Neural cell (in vitro differentiated cells): ENCODE data around the gene RANBP3. TPM values are rescaled to one million over a fixed set of nuclear protein-coding genes. Genes with fewer than 3 reads are reported as not detected.
"Not testable (repeated sequence)": the region's sequence is repeated elsewhere in the genome, so short reads cannot be mapped to it uniquely, and the experiment has no call there.

Experiments used
- H2AFZ ChIP-seq: fragments of 200-600, 300-800 bp; sonication (generic), shearing (Covaris generic); 2 replicates; pipeline ENCODE4 v1.6.0; 2014; ENCODE audit warnings: low read depth, mild to moderate bottlenecking, antibody characterized with exemption, low read length, moderate library complexity
- H3F3A ChIP-seq: fragments of 200-600 bp; shearing (Covaris generic); 2 replicates; pipeline ENCODE4 v1.6.1; 2016; ENCODE audit warnings: mild to moderate bottlenecking, moderate library complexity, mixed read lengths, antibody characterized with exemption, low read length; ENCODE audit not compliant: insufficient read depth, poor library complexity, severe bottlenecking
- H3K27ac ChIP-seq: fragments of 200-600, 300-800 bp; sonication (generic), shearing (Covaris generic); 2 replicates; pipeline ENCODE4 v1.5.1; 2014; ENCODE audit warnings: mild to moderate bottlenecking, low read length, moderate library complexity
- H3K27me3 ChIP-seq: fragments of 300-800, 200-600 bp; sonication (generic), shearing (Covaris generic); 2 replicates; pipeline ENCODE4 v1.6.0; 2014; ENCODE audit warnings: mild to moderate bottlenecking, low read depth, low read length, moderate library complexity; ENCODE audit not compliant: insufficient read depth
- H3K36me3 ChIP-seq: fragments of 300-800, 200-600 bp; sonication (generic), shearing (Covaris generic); 2 replicates; pipeline ENCODE4 v1.5.1; 2014; ENCODE audit warnings: mild to moderate bottlenecking, antibody characterized with exemption, low read length, moderate library complexity; ENCODE audit not compliant: insufficient read depth
- H3K4me2 ChIP-seq: fragments of 300-800, 200-600 bp; sonication (generic), shearing (Covaris generic); 2 replicates; pipeline ENCODE4 v1.6.0; 2014; ENCODE audit warnings: mild to moderate bottlenecking, low read length
- H3K4me3 ChIP-seq: fragments of 300-800, 200-600 bp; sonication (generic), shearing (Covaris generic); 2 replicates; pipeline ENCODE4 v1.5.1; 2014; ENCODE audit warnings: mild to moderate bottlenecking, low read length, moderate library complexity
- H3K79me2 ChIP-seq: fragments of 200-600 bp; shearing (Covaris generic); replicated peaks from 2 replicates; pipeline ENCODE4 v1.6.0; 2014; ENCODE audit warnings: mild to moderate bottlenecking, low read length, moderate library complexity; ENCODE audit not compliant: insufficient read depth
- H3K9ac ChIP-seq: fragments of 300-800, 200-600 bp; sonication (generic), shearing (Covaris generic); 2 replicates; pipeline ENCODE4 v1.6.1; 2016; ENCODE audit warnings: mild to moderate bottlenecking, low read length, mixed read lengths
- H3K9me2 ChIP-seq: fragments of 200-600 bp; shearing (Covaris generic); 2 replicates; pipeline ENCODE4 v1.6.1; 2016; ENCODE audit warnings: mild to moderate bottlenecking, low read length, mixed read lengths; ENCODE audit not compliant: insufficient read depth
- H3K9me3 ChIP-seq: fragments of 200-600, 300-800 bp; sonication (generic), shearing (Covaris generic); 2 replicates; pipeline ENCODE4 v1.6.1; 2016; ENCODE audit warnings: mild to moderate bottlenecking, mixed run types, low read length, moderate library complexity, mixed read lengths
- H4K20me1 ChIP-seq: fragments of 200-600 bp; shearing (Covaris generic); 2 replicates; pipeline ENCODE4 v1.6.1; 2016; ENCODE audit warnings: mild to moderate bottlenecking, mixed run types; ENCODE audit not compliant: insufficient read depth
- EP300 ChIP-seq: fragments of 450-650 bp; conservative IDR thresholded peaks from 2 replicates; pipeline ENCODE4 v1.6.1; 2014; ENCODE audit warnings: antibody characterized with exemption, mild to moderate bottlenecking, moderate library complexity; ENCODE audit not compliant: poor library complexity, severe bottlenecking
- EZH2 ChIP-seq: fragments of 200-600, 300-800 bp; shearing (Covaris generic), sonication (generic); IDR thresholded peaks from 2 replicates; pipeline ENCODE4 v1.6.1; 2014; ENCODE audit warnings: antibody characterized with exemption, low read length, borderline replicate concordance, mild to moderate bottlenecking; ENCODE audit not compliant: insufficient read depth, poor library complexity, severe bottlenecking
- MXI1 ChIP-seq: fragments of 450-650 bp; conservative IDR thresholded peaks from 2 replicates; pipeline ENCODE4 v1.6.1; 2014; ENCODE audit warnings: antibody characterized with exemption, mild to moderate bottlenecking; ENCODE audit not compliant: poor library complexity, severe bottlenecking
- POLR2AphosphoS5 ChIP-seq: IDR thresholded peaks from 2 replicates; pipeline ENCODE4 v1.6.1; 2012
- RAD21 ChIP-seq: fragments of 450-650 bp; conservative IDR thresholded peaks from 2 replicates; pipeline ENCODE4 v1.6.1; 2014; ENCODE audit warnings: antibody characterized with exemption, mild to moderate bottlenecking, moderate library complexity
- SMC3 ChIP-seq: fragments of 450-650 bp; conservative IDR thresholded peaks from 2 replicates; pipeline ENCODE4 v1.6.1; 2014; ENCODE audit warnings: antibody characterized with exemption, mild to moderate bottlenecking, moderate library complexity; ENCODE audit not compliant: poor library complexity
- TAF1 ChIP-seq: IDR thresholded peaks from 2 replicates; pipeline ENCODE4 v1.6.1; 2012; ENCODE audit warnings: low read depth
- polyA plus RNA-seq: library from polyadenylated mRNA; depleted of rRNA; stranded (reverse); fragments of >200 nt; gene quantifications from 2 replicates; pipeline ENCODE4 v1.2.3, GENCODE V29; 2014
- TF ChIP-seq, protein P1 (sequence below): IDR thresholded peaks from 2 replicates; pipeline ENCODE4 v1.6.1; 2012; ENCODE audit warnings: borderline replicate concordance
- TF ChIP-seq, protein P2 (sequence below): fragments of 450-650 bp; IDR thresholded peaks from 2 replicates; pipeline ENCODE4 v1.5.1; 2014; ENCODE audit warnings: antibody characterized with exemption, mild to moderate bottlenecking, moderate library complexity; ENCODE audit not compliant: poor library complexity, severe bottlenecking

RANBP3 gene
- polyA plus RNA-seq, 1 donor from 2014 or later, result 67.6 TPM

DNA sequence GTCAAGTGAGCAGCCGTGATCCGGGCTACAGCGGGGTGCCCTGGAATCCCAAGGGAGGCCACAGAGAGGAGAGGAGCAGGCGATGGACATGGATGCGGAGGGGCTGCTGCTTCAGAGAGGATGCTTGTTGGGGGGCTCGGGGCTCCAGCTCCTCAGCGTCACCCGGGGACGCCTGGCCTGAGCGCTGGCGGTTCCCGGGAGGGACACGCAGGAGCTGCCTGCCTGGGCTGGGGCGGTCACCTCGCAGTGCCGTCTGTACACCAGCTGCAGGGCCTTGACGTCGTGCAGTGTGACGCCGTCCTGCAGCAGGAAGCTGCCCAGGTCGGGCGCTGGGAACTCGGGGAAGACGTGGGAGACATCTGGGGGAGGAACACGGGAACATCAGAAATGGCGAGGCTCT lies 29.9 kb upstream of the RANBP3 start:
- H3K27me3 ChIP-seq, result no peaks in the 10 kb centered on the region
- no peak for TF ChIP-seq RAD21
- TF ChIP-seq EZH2, result no peak
- TF ChIP-seq MXI1, result no peak
- no peak for TF ChIP-seq SMC3
- no peak for TF ChIP-seq POLR2AphosphoS5
- TF ChIP-seq, protein P1, sequence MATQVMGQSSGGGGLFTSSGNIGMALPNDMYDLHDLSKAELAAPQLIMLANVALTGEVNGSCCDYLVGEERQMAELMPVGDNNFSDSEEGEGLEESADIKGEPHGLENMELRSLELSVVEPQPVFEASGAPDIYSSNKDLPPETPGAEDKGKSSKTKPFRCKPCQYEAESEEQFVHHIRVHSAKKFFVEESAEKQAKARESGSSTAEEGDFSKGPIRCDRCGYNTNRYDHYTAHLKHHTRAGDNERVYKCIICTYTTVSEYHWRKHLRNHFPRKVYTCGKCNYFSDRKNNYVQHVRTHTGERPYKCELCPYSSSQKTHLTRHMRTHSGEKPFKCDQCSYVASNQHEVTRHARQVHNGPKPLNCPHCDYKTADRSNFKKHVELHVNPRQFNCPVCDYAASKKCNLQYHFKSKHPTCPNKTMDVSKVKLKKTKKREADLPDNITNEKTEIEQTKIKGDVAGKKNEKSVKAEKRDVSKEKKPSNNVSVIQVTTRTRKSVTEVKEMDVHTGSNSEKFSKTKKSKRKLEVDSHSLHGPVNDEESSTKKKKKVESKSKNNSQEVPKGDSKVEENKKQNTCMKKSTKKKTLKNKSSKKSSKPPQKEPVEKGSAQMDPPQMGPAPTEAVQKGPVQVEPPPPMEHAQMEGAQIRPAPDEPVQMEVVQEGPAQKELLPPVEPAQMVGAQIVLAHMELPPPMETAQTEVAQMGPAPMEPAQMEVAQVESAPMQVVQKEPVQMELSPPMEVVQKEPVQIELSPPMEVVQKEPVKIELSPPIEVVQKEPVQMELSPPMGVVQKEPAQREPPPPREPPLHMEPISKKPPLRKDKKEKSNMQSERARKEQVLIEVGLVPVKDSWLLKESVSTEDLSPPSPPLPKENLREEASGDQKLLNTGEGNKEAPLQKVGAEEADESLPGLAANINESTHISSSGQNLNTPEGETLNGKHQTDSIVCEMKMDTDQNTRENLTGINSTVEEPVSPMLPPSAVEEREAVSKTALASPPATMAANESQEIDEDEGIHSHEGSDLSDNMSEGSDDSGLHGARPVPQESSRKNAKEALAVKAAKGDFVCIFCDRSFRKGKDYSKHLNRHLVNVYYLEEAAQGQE, result no peak
- TF ChIP-seq EP300, result no peak
- TF ChIP-seq, protein P2, sequence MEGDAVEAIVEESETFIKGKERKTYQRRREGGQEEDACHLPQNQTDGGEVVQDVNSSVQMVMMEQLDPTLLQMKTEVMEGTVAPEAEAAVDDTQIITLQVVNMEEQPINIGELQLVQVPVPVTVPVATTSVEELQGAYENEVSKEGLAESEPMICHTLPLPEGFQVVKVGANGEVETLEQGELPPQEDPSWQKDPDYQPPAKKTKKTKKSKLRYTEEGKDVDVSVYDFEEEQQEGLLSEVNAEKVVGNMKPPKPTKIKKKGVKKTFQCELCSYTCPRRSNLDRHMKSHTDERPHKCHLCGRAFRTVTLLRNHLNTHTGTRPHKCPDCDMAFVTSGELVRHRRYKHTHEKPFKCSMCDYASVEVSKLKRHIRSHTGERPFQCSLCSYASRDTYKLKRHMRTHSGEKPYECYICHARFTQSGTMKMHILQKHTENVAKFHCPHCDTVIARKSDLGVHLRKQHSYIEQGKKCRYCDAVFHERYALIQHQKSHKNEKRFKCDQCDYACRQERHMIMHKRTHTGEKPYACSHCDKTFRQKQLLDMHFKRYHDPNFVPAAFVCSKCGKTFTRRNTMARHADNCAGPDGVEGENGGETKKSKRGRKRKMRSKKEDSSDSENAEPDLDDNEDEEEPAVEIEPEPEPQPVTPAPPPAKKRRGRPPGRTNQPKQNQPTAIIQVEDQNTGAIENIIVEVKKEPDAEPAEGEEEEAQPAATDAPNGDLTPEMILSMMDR, result no peak
- no peak for TF ChIP-seq TAF1
- no peaks in the 10 kb centered on the region for H3K9me3 ChIP-seq
- H4K20me1 ChIP-seq, result no peaks in the 10 kb centered on the region
- H2AFZ ChIP-seq, result no peak overlapping the region
- no peak overlapping the region for H3K4me3 ChIP-seq
- H3K79me2 ChIP-seq, result no peaks in the 10 kb centered on the region
- H3K9ac ChIP-seq, result no peak overlapping the region
- no peaks in the 10 kb centered on the region for H3K36me3 ChIP-seq
- no peak overlapping the region for H3K27ac ChIP-seq
- no peak overlapping the region for H3K4me2 ChIP-seq
- H3K9me2 ChIP-seq, result no peaks in the 10 kb centered on the region
- no peaks in the 10 kb centered on the region for H3F3A ChIP-seq

DNA sequence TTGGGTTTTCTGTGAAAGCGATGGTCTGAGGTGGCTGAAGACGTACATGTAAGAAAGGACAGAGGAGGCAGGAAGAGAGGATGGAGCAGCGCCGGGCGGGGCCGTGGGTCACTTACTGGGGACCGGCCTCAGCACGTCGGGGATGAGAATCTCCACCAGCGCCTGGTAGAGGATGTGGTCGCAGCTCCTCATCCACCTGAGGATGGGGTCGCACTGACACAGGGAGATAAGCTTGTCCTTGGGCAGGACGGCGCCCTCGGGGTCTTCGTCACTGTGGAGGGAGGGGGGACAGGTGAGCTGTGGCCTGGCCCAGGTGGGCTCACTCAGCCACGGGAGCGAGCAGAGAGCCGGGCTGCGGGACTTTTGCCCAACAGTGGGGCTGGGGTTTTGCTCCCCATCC lies 29.0 kb upstream of the RANBP3 start:
- Histone ChIP-seq H3K36me3 (no peaks in the 10 kb centered on the region), H4K20me1 (no peaks in the 10 kb centered on the region), H2AFZ (no peak overlapping the region), H3K79me2 (no peaks in the 10 kb centered on the region), H3K27me3 (no peaks in the 10 kb centered on the region), H3K9ac (no peak overlapping the region), H3K4me3 (no peak overlapping the region), H3F3A (no peaks in the 10 kb centered on the region), H3K9me2 (no peaks in the 10 kb centered on the region), H3K9me3 (no peaks in the 10 kb centered on the region), H3K4me2 (no peak overlapping the region), H3K27ac (no peak overlapping the region)
- TF ChIP-seq MXI1 (no peak), SMC3 (no peak), EZH2 (no peak)

DNA sequence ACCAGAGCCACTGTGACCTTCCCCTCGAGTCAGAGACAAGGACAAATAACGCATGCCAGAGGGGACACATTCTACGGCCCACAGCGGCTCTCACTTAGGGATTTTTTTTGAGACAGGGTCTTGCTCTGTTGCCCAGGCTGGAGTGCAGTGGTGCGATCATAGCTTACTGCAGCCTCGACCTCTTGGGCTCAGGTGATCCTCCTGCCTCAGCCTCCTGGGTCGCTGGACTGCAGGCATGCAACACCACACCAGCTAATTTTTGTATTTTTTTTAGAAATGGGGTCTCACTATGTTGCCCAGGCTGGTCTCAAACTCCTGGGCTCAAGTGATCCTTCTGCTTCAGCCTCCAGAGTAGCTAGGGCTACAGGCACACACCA lies 28.1 kb upstream of the RANBP3 start:
- not testable (repeated sequence) for H3K9ac ChIP-seq, H2AFZ ChIP-seq, H3K9me3 ChIP-seq, H3K79me2 ChIP-seq, H4K20me1 ChIP-seq, H3F3A ChIP-seq, H3K36me3 ChIP-seq, H3K27me3 ChIP-seq, H3K27ac ChIP-seq, H3K4me3 ChIP-seq, H3K4me2 ChIP-seq, H3K9me2 ChIP-seq
